Measurements from ENCODE around the gene PTPN3. TPM values are rescaled to one million over a fixed set of nuclear protein-coding genes. Genes with fewer than 3 reads are reported as not detected.

PTPN3 gene
- total RNA-seq, 1 experiment from 2014 or later: 20.8 TPM

- RAD21 ChIA-PET (ENCODE audit: low non-redundant PET in 1 of 2, low total read pairs in 2 of 2, uncharacterized antibody in 2 of 2, unreplicated experiment in 2 of 2): no interaction called here
- H3K27me3 ChIP-seq (ENCODE audit: insufficient read depth, low read length): no peaks in the 10 kb centered on the region
- ATAC-seq: no peak
- H3K4me3 ChIP-seq (replicated peaks in 1 of 2; ENCODE audit: low read depth in 1 of 2, low read length in 2 of 2): no peak overlapping the region
- no peaks in the 10 kb centered on the region for H4K20me1 ChIP-seq (ENCODE audit: insufficient read depth)
- DNase-seq (ENCODE audit: low read depth, low spot score): no peak
- H3K79me2 ChIP-seq (ENCODE audit: insufficient read depth, low read length): peaks cover 64% of the 10 kb centered on the region
- POLR2A ChIA-PET: no interaction called here
- TF ChIP-seq SP1 (IDR thresholded peaks at IDR 0.05; ENCODE audit: low read depth) (no peak), JUND (IDR thresholded peaks at IDR 0.05) (no peak), SIN3A (IDR thresholded peaks at IDR 0.05; ENCODE audit: low read depth) (no peak), EZH2phosphoT487 (IDR thresholded peaks at IDR 0.05; ENCODE audit: borderline replicate concordance) (no peak), REST (IDR thresholded peaks at IDR 0.05; ENCODE audit: low read depth) (no peak)
- H2AFZ ChIP-seq (ENCODE audit: low read depth, low read length, poor library complexity, severe bottlenecking): no peak overlapping the region
- H3K9me2 ChIP-seq (ENCODE audit: insufficient read depth): no peaks in the 10 kb centered on the region
- no peaks in the 10 kb centered on the region for H3K36me3 ChIP-seq (ENCODE audit: control insufficient read depth in 1 of 2, insufficient read depth in 2 of 2, low read length in 2 of 2)
- CTCF ChIA-PET: no interaction called here
- BruUV-seq (replicated peaks): no TSS peak
- peaks cover 19 to 22% of the 10 kb centered on the region in 2 experiments for H3K4me1 ChIP-seq (ENCODE audit: control insufficient read depth in 1 of 2, insufficient read depth in 2 of 2, low read length in 2 of 2)
- H3K27ac ChIP-seq (ENCODE audit: low read depth, low read length): no peak overlapping the region
- H3K4me2 ChIP-seq (ENCODE audit: low read length): no peak overlapping the region
- no peaks in the 10 kb centered on the region for H3K9me3 ChIP-seq (ENCODE audit: control insufficient read depth in 1 of 2, insufficient read depth in 1 of 2, low read depth in 1 of 2, low read length in 2 of 2)
- intact Hi-C loops (cut with micrococcal nuclease): no loop called here
- H3K9ac ChIP-seq (ENCODE audit: low read length): no peak overlapping the region
Observed at GRCh38 chr9:109493648-109494047, 4.5 kb downstream of the PTPN3 start.

DNA sequence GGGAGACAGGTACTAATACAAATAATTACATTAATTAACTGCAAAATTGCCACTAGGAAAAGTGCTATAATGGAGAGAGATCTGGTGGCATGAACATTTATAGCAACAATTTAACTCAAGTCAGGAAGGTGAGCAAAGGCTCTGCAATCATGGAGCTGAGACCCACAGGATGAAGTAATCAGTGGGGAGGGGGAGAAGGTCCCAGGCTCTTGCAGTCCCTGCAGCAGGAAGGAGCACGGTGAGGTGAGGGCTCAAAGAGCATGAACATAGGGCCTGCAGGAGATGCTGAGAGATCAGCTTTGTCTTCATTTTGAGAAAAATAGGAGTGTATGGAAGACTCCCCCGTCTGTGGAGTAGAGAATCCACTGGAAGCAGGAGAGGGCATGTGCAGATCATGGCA lies 6.5 kb downstream of the PTPN3 start:
- RAD21 ChIA-PET (ENCODE audit: low non-redundant PET in 1 of 2, low total read pairs in 2 of 2, uncharacterized antibody in 2 of 2, unreplicated experiment in 2 of 2): no interaction called here
- no peak for TF ChIP-seq MAX (IDR thresholded peaks at IDR 0.05)
- TF ChIP-seq, protein P1, sequence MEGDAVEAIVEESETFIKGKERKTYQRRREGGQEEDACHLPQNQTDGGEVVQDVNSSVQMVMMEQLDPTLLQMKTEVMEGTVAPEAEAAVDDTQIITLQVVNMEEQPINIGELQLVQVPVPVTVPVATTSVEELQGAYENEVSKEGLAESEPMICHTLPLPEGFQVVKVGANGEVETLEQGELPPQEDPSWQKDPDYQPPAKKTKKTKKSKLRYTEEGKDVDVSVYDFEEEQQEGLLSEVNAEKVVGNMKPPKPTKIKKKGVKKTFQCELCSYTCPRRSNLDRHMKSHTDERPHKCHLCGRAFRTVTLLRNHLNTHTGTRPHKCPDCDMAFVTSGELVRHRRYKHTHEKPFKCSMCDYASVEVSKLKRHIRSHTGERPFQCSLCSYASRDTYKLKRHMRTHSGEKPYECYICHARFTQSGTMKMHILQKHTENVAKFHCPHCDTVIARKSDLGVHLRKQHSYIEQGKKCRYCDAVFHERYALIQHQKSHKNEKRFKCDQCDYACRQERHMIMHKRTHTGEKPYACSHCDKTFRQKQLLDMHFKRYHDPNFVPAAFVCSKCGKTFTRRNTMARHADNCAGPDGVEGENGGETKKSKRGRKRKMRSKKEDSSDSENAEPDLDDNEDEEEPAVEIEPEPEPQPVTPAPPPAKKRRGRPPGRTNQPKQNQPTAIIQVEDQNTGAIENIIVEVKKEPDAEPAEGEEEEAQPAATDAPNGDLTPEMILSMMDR (IDR thresholded peaks at IDR 0.05 in 2 of 3, conservative IDR thresholded peaks at IDR 0.05 in 1 of 3; ENCODE audit: borderline replicate concordance in 1 of 3, insufficient read depth in 1 of 3, low read depth in 2 of 3, low read length in 2 of 3): no peak
- POLR2A ChIA-PET: no interaction called here
- ATAC-seq (no peak), DNase-seq (ENCODE audit: low read depth, low spot score) (no peak)
- Histone ChIP-seq H3K36me3 (ENCODE audit: control insufficient read depth in 1 of 2, insufficient read depth in 2 of 2, low read length in 2 of 2) (no peaks in the 10 kb centered on the region), H2AFZ (ENCODE audit: low read depth, low read length, poor library complexity, severe bottlenecking) (no peak overlapping the region), H3K27ac (ENCODE audit: low read depth, low read length) (no peak overlapping the region), H3K9ac (ENCODE audit: low read length) (no peak overlapping the region), H3K4me1 (ENCODE audit: control insufficient read depth in 1 of 2, insufficient read depth in 2 of 2, low read length in 2 of 2) (peaks cover 14 to 16% of the 10 kb centered on the region in 2 experiments), H3K9me2 (ENCODE audit: insufficient read depth) (no peaks in the 10 kb centered on the region), H3K9me3 (ENCODE audit: control insufficient read depth in 1 of 2, insufficient read depth in 1 of 2, low read depth in 1 of 2, low read length in 2 of 2) (no peaks in the 10 kb centered on the region), H3K27me3 (ENCODE audit: insufficient read depth, low read length) (no peaks in the 10 kb centered on the region), H4K20me1 (ENCODE audit: insufficient read depth) (no peaks in the 10 kb centered on the region), H3K4me3 (replicated peaks in 1 of 2; ENCODE audit: low read depth in 1 of 2, low read length in 2 of 2) (no peak overlapping the region), H3K79me2 (ENCODE audit: insufficient read depth, low read length) (peaks cover 71% of the 10 kb centered on the region), H3K4me2 (ENCODE audit: low read length) (no peak overlapping the region)
- CTCF ChIA-PET: no interaction called here
- intact Hi-C loops (cut with micrococcal nuclease): no loop called here
- BruUV-seq (replicated peaks): no TSS peak

All from HCT116 (cell line).